Measurements from ENCODE around the gene NKAIN2.

Gene NKAIN2

GRCh38 chr6:124604719-124605118, 801.1 kb downstream of the NKAIN2 start:
- no peak for DNase-seq (ENCODE audit: low read depth)

- DNase-seq (ENCODE audit: low read depth), result no peak
These were observed 803.5 kb downstream of the NKAIN2 start for GRCh38 chr6:124607119-124607627.

- no peak for DNase-seq (ENCODE audit: low read depth)
These were observed 809.4 kb downstream of the NKAIN2 start for GRCh38 chr6:124613031-124613430.

- no peak for DNase-seq (ENCODE audit: low read depth)
These were observed 818.7 kb downstream of the NKAIN2 start for GRCh38 chr6:124622351-124622750.

GRCh38 chr6:124633655-124634054, 830.0 kb downstream of the NKAIN2 start:
- no peak for DNase-seq (ENCODE audit: low read depth)

- no peak for DNase-seq (ENCODE audit: low read depth)
These were observed 836.8 kb downstream of the NKAIN2 start for GRCh38 chr6:124640432-124640831.

GRCh38 chr6:124655866-124656265, 852.2 kb downstream of the NKAIN2 start:
- DNase-seq (ENCODE audit: low read depth), result no peak

- DNase-seq (ENCODE audit: low read depth), result no peak
These were observed 854.4 kb downstream of the NKAIN2 start for GRCh38 chr6:124658053-124658452.

GRCh38 chr6:124659427-124659826, 855.8 kb downstream of the NKAIN2 start:
- no peak for DNase-seq (ENCODE audit: low read depth)

- DNase-seq (ENCODE audit: low read depth), result no peak
These were observed 856.5 kb downstream of the NKAIN2 start for GRCh38 chr6:124660185-124660584.

GRCh38 chr6:124661097-124661661, 857.5 kb downstream of the NKAIN2 start:
- no peak for DNase-seq (ENCODE audit: low read depth)

- DNase-seq (ENCODE audit: low read depth), result no peak
These were observed 864.4 kb downstream of the NKAIN2 start for GRCh38 chr6:124668028-124668427.

- no peak for DNase-seq (ENCODE audit: low read depth)
These were observed 866.2 kb downstream of the NKAIN2 start for GRCh38 chr6:124669713-124670480.

- no peak for DNase-seq (ENCODE audit: low read depth)
These were observed 867.1 kb downstream of the NKAIN2 start for GRCh38 chr6:124670801-124671200.

GRCh38 chr6:124671324-124671723, 867.7 kb downstream of the NKAIN2 start:
- no peak for DNase-seq (ENCODE audit: low read depth)

- DNase-seq (ENCODE audit: low read depth), result no peak
These were observed 870.4 kb downstream of the NKAIN2 start for GRCh38 chr6:124674042-124674441.

- no peak for DNase-seq (ENCODE audit: low read depth)
These were observed 872.4 kb downstream of the NKAIN2 start for GRCh38 chr6:124676033-124676432.

- DNase-seq (ENCODE audit: low read depth), result no peak
These were observed 874.2 kb downstream of the NKAIN2 start for GRCh38 chr6:124677874-124678273.

GRCh38 chr6:124679387-124679786, 875.7 kb downstream of the NKAIN2 start:
- no peak for DNase-seq (ENCODE audit: low read depth)

GRCh38 chr6:124682751-124683150, 879.1 kb downstream of the NKAIN2 start:
- no peak for DNase-seq (ENCODE audit: low read depth)

- DNase-seq (ENCODE audit: low read depth), result no peak
These were observed 879.8 kb downstream of the NKAIN2 start for GRCh38 chr6:124683507-124683906.

- DNase-seq (ENCODE audit: low read depth), result no peak
These were observed 881.0 kb downstream of the NKAIN2 start for GRCh38 chr6:124684621-124685020.

- DNase-seq (ENCODE audit: low read depth), result no peak
These were observed 884.7 kb downstream of the NKAIN2 start for GRCh38 chr6:124688369-124688768.

Data from CMK (cell line).